Activated CD8-positive, alpha-beta T cell treated with anti-CD3 and anti-CD28 coated beads, Interleukin-2, amount 10 ng/mL, durations not matched to agents 7 days and 5 days (primary cell): ENCODE data around the gene NUP133. TPM values are rescaled to one million over a fixed set of nuclear protein-coding genes. Genes with fewer than 3 reads are reported as not detected.
"Not testable (repeated sequence)": the region's sequence is repeated elsewhere in the genome, so short reads cannot be mapped to it uniquely, and the experiment has no call there.

Experiments
- ATAC-seq: fragments of 150-1000 bp; cut with Tn5 transposase; one replicate; pipeline ENCODE4 v1.10.0; 2021; ENCODE audit warnings: moderate library complexity
- CTCF ChIA-PET: fragments of 350-600 bp; sonication (Branson Sonifier 250); formaldehyde crosslinking; loops from one replicate; lab custom pipeline; 2021; ENCODE audit warnings: antibody characterized with exemption; lab: Charles Lee
- POLR2A ChIA-PET: fragments of 350-600 bp; sonication (Branson Sonifier 250); formaldehyde crosslinking; loops from one replicate; lab custom pipeline; 2021; ENCODE audit warnings: antibody characterized with exemption; lab: Charles Lee
- DNase-seq: peaks from one replicate; pipeline ENCODE4 v3.0.0-alpha.2; 2020
- H3K27ac Mint-ChIP-seq: one replicate; pipeline ENCODE4 v1.8.0; 2021; ENCODE audit warnings: mild to moderate bottlenecking, mixed read lengths
- H3K27me3 Mint-ChIP-seq: one replicate; pipeline ENCODE4 v1.8.0; 2021; ENCODE audit warnings: low read depth, mixed read lengths
- H3K36me3 Mint-ChIP-seq: one replicate; pipeline ENCODE4 v1.8.0; 2021; ENCODE audit warnings: low read depth, mixed read lengths
- H3K4me1 Mint-ChIP-seq: one replicate; pipeline ENCODE4 v1.8.0; 2021; ENCODE audit warnings: low read depth, mixed read lengths
- H3K4me3 Mint-ChIP-seq: one replicate; pipeline ENCODE4 v1.8.0; 2021; ENCODE audit warnings: mild to moderate bottlenecking, mixed read lengths
- H3K9me3 Mint-ChIP-seq: one replicate; pipeline ENCODE4 v1.8.0; 2022; ENCODE audit warnings: mixed read lengths; ENCODE audit not compliant: insufficient read depth
- total RNA-seq, 2 experiments: library from RNA; stranded (reverse); gene quantifications; one replicate each; pipeline ENCODE4 v1.2.3, GENCODE V29; 2021

The NUP133 gene
- total RNA-seq, 2 experiments from 2014 or later: 46.8 to 49.7 TPM

DNA sequence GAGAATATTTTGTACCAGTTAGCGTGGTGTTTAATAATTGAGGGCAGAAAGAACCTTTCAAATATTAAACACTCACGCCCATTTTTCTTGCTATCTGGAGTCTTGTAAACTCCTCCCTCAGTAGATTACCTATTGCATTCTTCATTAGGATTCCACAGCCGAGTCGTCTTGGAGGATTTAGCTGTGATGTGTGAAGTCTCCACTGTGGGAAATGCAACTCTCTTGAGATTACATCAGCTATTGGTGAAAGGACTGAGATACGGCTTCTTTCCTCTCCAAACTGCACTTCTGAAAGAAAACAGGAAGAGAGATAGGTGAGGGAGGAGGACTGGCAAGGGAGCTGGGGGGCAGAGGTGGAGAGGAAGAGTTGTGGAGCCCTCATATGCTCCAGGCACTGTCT lies 110.4 kb downstream of the NUP133 start:
- Mint-ChIP-seq H3K27me3 (peaks cover 31% of the 10 kb centered on the region), H3K27ac (no peak overlapping the region), H3K9me3 (no peaks in the 10 kb centered on the region), H3K4me3 (no peak overlapping the region), H3K36me3 (no peaks in the 10 kb centered on the region), H3K4me1 (peaks cover 6% of the 10 kb centered on the region)
- DNase-seq (no peak), ATAC-seq (no peak)
- CTCF ChIA-PET: no interaction called here
- POLR2A ChIA-PET: no interaction called here

DNA sequence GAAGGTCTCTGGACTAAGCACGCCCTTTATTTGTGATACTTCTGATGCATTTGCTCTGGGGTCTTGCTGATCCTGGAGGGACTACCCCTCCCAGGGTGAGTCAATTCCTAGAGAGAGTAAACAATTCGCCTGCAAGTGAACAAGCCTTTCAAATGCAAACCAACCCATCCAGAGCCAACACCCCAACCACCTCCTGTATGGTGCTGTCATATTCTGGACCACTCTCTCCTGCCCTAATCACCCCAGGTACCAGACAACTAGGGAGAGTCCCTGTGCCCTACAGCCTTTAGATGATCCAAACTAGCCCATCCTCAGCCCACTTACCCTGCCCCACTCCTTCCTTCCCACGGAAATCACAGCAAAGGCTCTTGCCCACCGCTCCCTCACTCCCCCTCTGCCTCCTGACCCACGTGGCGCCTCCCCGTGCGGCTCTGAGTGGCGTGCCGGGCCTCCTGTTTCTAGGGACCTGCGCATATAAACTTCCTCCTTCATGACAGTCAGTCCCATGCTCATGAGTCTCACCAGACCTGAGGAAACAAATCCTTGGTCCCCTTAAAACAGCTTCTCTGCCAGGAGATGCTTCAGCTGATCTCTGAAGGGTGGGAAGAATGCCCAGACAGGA lies 111.4 kb downstream of the NUP133 start:
- ChIA-PET CTCF (no interaction called here), POLR2A (no interaction called here)
- no peak overlapping the region for H3K27ac Mint-ChIP-seq
- no peaks in the 10 kb centered on the region for H3K9me3 Mint-ChIP-seq
- H3K4me3 Mint-ChIP-seq: no peak overlapping the region
- no peak for DNase-seq
- ATAC-seq: no peak
- H3K36me3 Mint-ChIP-seq: no peaks in the 10 kb centered on the region
- H3K27me3 Mint-ChIP-seq: peaks cover 28% of the 10 kb centered on the region
- H3K4me1 Mint-ChIP-seq: peaks cover 6% of the 10 kb centered on the region

DNA sequence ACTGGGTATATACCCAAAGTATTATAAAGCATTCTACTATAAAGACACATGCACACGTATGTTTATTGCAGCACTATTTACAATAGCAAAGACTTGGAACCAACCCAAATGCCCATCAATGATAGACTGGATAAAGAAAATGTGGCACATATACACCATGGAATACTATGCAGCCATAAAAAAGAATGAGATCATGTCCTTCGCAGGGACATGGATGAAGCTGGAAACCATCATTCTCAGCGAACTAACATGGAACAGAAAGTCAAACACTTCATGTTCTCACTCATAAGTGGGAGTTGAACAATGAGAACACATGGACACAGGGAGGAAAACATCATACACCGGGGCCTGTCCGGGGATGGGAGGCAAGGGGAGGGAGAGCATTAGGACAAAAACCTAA lies 113.6 kb downstream of the NUP133 start:
- H3K4me3 Mint-ChIP-seq, ATAC-seq, DNase-seq, H3K9me3 Mint-ChIP-seq, CTCF ChIA-PET, H3K36me3 Mint-ChIP-seq, H3K27ac Mint-ChIP-seq, H3K4me1 Mint-ChIP-seq, POLR2A ChIA-PET: not testable (repeated sequence)
- H3K27me3 Mint-ChIP-seq: peaks cover 24% of the 10 kb centered on the region

DNA sequence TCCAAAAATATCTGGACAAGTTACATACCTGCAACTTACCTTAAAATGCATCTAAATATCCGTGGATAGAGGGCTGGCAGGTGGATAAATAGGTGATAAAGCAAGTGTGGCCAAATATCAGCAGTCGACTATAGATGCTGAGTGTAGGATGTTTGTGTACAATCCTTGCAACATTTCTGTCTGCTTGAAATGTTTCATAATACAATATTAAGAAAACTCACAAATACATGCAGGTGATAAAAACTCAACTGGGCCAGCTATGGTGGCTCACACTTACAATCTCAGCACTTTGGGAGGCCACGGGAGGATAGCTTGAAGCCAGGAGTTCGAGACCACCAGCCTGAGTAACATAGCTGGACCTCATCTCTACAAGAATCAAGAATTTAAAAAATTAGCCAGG lies 115.2 kb downstream of the NUP133 start:
- CTCF ChIA-PET: no interaction called here
- DNase-seq (no peak), ATAC-seq (no peak)
- H3K4me3 Mint-ChIP-seq: no peak overlapping the region
- H3K36me3 Mint-ChIP-seq: no peaks in the 10 kb centered on the region
- POLR2A ChIA-PET: no interaction called here
- peaks cover 6% of the 10 kb centered on the region for H3K4me1 Mint-ChIP-seq
- no peaks in the 10 kb centered on the region for H3K9me3 Mint-ChIP-seq
- H3K27me3 Mint-ChIP-seq: peaks cover 25% of the 10 kb centered on the region
- H3K27ac Mint-ChIP-seq: no peak overlapping the region

Other genes with a start within 250 kb of the NUP133 start
- gene RAB4A, start 237.2 kb downstream of the NUP133 start, total RNA-seq: 10 to 100 TPM; 40.4 to 41.7 TPM
- gene CCSAP, start 165.3 kb downstream of the NUP133 start, total RNA-seq: 10 to 100 TPM; 11.7 to 11.9 TPM
- gene ACTA1, start 74.2 kb downstream of the NUP133 start, total RNA-seq: not detected
- 10 to 100 TPM; 32.4 to 39.9 TPM for gene ABCB10, start 50.4 kb upstream of the NUP133 start, total RNA-seq
- 10 to 100 TPM; 30.2 to 30.7 TPM for gene TAF5L, start 117.8 kb upstream of the NUP133 start, total RNA-seq
- gene URB2, start 117.9 kb upstream of the NUP133 start, total RNA-seq: 10 to 100 TPM; 17.2 to 17.5 TPM